ENCODE results near the gene TMEM59L. TPM values are rescaled to one million over a fixed set of nuclear protein-coding genes. Genes with fewer than 3 reads are reported as not detected.

The TMEM59L gene
- total RNA-seq, 1 donor from 2014 or later, result not detected

GRCh38 chr19:18574691-18575291, 37.9 kb upstream of the TMEM59L start:
- peaks cover 36% of the 10 kb centered on the region for H3K4me1 Mint-ChIP-seq
- no peaks in the 10 kb centered on the region for H3K9me3 Mint-ChIP-seq
- CTCF ChIA-PET, result no interaction called here
- no peak for ATAC-seq (ENCODE audit: low read depth)
- H3K4me3 Mint-ChIP-seq, result no peak overlapping the region
- H3K36me3 Mint-ChIP-seq (ENCODE audit: low read depth), result peaks cover 68% of the 10 kb centered on the region
- TF ChIP-seq, protein P1, sequence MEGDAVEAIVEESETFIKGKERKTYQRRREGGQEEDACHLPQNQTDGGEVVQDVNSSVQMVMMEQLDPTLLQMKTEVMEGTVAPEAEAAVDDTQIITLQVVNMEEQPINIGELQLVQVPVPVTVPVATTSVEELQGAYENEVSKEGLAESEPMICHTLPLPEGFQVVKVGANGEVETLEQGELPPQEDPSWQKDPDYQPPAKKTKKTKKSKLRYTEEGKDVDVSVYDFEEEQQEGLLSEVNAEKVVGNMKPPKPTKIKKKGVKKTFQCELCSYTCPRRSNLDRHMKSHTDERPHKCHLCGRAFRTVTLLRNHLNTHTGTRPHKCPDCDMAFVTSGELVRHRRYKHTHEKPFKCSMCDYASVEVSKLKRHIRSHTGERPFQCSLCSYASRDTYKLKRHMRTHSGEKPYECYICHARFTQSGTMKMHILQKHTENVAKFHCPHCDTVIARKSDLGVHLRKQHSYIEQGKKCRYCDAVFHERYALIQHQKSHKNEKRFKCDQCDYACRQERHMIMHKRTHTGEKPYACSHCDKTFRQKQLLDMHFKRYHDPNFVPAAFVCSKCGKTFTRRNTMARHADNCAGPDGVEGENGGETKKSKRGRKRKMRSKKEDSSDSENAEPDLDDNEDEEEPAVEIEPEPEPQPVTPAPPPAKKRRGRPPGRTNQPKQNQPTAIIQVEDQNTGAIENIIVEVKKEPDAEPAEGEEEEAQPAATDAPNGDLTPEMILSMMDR (IDR thresholded peaks at IDR 0.05), result no peak
- H3K27ac Mint-ChIP-seq, result no peak overlapping the region
- no peak for DNase-seq
- POLR2A ChIA-PET, result interaction anchor here (0.6 kb wide), 1 partner anchor 18 kb away, joined by 5 read pairs; no protein-coding TSS in a partner anchor
- H3K27me3 Mint-ChIP-seq, result no peaks in the 10 kb centered on the region
- intact Hi-C loops (cut with micrococcal nuclease), result no loop called here

DNA sequence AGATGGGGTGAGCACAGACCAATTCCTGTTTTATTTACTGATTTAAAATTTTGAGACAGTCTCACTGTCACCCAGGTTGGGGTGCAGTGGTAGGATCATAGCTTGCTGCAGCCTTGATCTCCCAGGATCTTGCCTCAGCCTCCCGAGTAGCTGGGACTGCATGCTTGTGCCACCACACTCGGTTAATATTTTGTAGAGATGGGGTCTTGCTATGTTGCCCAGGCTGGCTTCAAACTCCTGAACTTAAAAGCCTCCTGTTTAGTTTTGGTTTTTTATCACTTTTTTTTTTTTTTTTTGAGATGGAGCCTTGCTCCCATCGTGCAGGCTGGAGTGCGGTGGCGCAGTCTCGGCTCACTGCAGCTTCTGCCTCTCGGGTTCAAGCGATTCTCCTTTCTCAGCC, 36.3 kb upstream of the TMEM59L start:
- Mint-ChIP-seq H3K27ac (no peak overlapping the region), H3K4me3 (no peak overlapping the region)
- intact Hi-C loops (cut with micrococcal nuclease), result no loop called here

GRCh38 chr19:18577365-18577914, 35.2 kb upstream of the TMEM59L start:
- TF ChIP-seq, protein P1 (IDR thresholded peaks at IDR 0.05), result no peak
- Mint-ChIP-seq H3K36me3 (ENCODE audit: low read depth) (peaks cover 59% of the 10 kb centered on the region), H3K27me3 (no peaks in the 10 kb centered on the region), H3K9me3 (no peaks in the 10 kb centered on the region), H3K27ac (peak overlapping the region; percentile 59), H3K4me3 (no peak overlapping the region), H3K4me1 (peaks cover 25% of the 10 kb centered on the region)
- ChIA-PET CTCF (interaction anchor here (1.2 kb wide), 1 partner anchor 12 kb away, joined by 4 read pairs; no protein-coding TSS in a partner anchor), POLR2A (interaction anchor here (0.5 to 2.6 kb wide), 3 partner anchors 11 to 96 kb away, joined by 4 to 21 read pairs (median 8); partner anchors contain the start of genes KXD1 and REX1BD)
- intact Hi-C loops (cut with micrococcal nuclease), result no loop called here
- DNase-seq (no peak), ATAC-seq (ENCODE audit: low read depth) (no peak)

More for the DNA sequence above, 36.3 kb upstream of the TMEM59L start:
- H3K4me1 Mint-ChIP-seq, result peaks cover 33% of the 10 kb centered on the region
- TF ChIP-seq, protein P1 (IDR thresholded peaks at IDR 0.05), result no peak
- ChIA-PET CTCF (interaction anchor here (1.2 to 1.5 kb wide), 2 partner anchors 13 to 18 kb away, joined by 3 to 4 read pairs; no protein-coding TSS in a partner anchor), POLR2A (interaction anchor here (0.7 to 2.6 kb wide), 4 partner anchors 12 to 144 kb away, joined by 3 to 21 read pairs (median 6); partner anchors contain the start of genes KXD1 and REX1BD)
- H3K27me3 Mint-ChIP-seq, result no peaks in the 10 kb centered on the region
- DNase-seq (no peak), ATAC-seq (ENCODE audit: low read depth) (no peak)
- no peaks in the 10 kb centered on the region for H3K9me3 Mint-ChIP-seq
- H3K36me3 Mint-ChIP-seq (ENCODE audit: low read depth), result peaks cover 64% of the 10 kb centered on the region

GRCh38 chr19:18580311-18580710, 32.4 kb upstream of the TMEM59L start:
- H3K27me3 Mint-ChIP-seq, result peaks cover 2% of the 10 kb centered on the region
- H3K9me3 Mint-ChIP-seq, result no peaks in the 10 kb centered on the region
- TF ChIP-seq, protein P1 (IDR thresholded peaks at IDR 0.05), result no peak
- H3K36me3 Mint-ChIP-seq (ENCODE audit: low read depth), result peaks cover 31% of the 10 kb centered on the region
- CTCF ChIA-PET, result no interaction called here
- intact Hi-C loops (cut with micrococcal nuclease), result no loop called here
- ATAC-seq (ENCODE audit: low read depth) (no peak), DNase-seq (no peak)
- no peak overlapping the region for H3K27ac Mint-ChIP-seq
- H3K4me1 Mint-ChIP-seq, result peaks cover 10% of the 10 kb centered on the region
- POLR2A ChIA-PET, result interaction anchor here (2.4 kb wide), 1 partner anchor 9 kb away, joined by 13 read pairs; the partner anchor contains the start of gene UBA52
- no peak overlapping the region for H3K4me3 Mint-ChIP-seq

DNA sequence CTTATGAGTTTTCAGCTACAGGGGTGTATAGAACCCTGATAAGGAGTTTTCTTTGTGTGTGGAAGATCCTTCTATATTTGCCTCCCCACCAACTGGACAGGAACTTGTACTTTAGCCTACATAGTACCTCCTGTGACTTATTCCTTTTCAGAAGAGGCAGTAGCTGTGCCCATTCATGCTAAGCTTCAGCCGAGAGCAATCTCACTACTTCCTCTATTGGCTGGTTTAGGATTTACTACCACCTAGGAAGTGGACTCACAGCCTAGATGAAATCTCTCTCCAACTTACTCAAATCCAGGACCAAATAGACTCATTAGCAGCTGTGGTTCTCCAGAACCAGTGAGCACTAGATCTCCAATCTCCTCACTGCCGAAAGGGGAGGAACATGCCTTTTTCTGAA, 26.4 kb upstream of the TMEM59L start:
- H3K9me3 Mint-ChIP-seq, result no peaks in the 10 kb centered on the region
- DNase-seq, result no peak
- intact Hi-C loops (cut with micrococcal nuclease), result loop anchor here (5.0 kb wide), 3 partner anchors 44 to 331 kb away; partner anchors contain the start of genes COPE, DDX49 and FKBP8
- ATAC-seq (ENCODE audit: low read depth), result no peak
- H3K27ac Mint-ChIP-seq, result no peak overlapping the region
- peaks cover 2% of the 10 kb centered on the region for H3K27me3 Mint-ChIP-seq
- CTCF ChIA-PET, result interaction anchor here (1.1 to 1.6 kb wide), 3 partner anchors 8 to 261 kb away, joined by 3 to 5 read pairs (median 4); no protein-coding TSS in a partner anchor
- peaks cover 8% of the 10 kb centered on the region for H3K36me3 Mint-ChIP-seq (ENCODE audit: low read depth)
- H3K4me3 Mint-ChIP-seq, result peak overlapping the region; percentile 9
- POLR2A ChIA-PET, result interaction anchor here (0.9 to 3.4 kb wide), 5 partner anchors 14 to 333 kb away, joined by 3 to 35 read pairs (median 3); partner anchors contain the start of genes COPE, DDX49 and KXD1
- H3K4me1 Mint-ChIP-seq, result peaks cover 36% of the 10 kb centered on the region
- TF ChIP-seq, protein P1 (IDR thresholded peaks at IDR 0.05), result no peak

All from activated B cell treated with CpG ODN at 0.5 μM for 24 hours (primary cell).